ENCODE results near the gene THSD4. TPM values are rescaled to one million over a fixed set of nuclear protein-coding genes. Genes with fewer than 3 reads are reported as not detected.

THSD4 gene
- total RNA-seq, 1 donor = 15.6 TPM

DNA sequence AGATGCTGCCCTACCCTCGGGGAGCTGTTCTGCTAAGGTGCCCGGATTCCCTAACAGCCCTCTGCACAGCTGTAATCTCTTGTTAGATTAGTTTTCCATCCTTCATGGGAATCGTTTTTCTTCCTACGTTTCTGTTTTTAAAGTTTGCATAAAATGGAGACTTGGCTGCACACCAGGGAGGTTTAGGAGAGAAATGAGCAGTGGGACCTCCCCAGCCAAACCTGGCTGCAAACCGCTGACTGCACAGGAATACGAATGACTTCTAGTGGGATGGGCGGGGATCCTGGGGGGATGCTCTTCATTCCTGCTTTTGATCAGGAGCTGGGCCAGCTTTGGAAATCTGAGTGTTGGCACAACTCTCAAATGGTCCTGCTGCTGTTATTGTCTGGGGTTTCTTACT is 77.5 kb downstream of the THSD4 start:
- Histone ChIP-seq H4K20me1 (ENCODE audit: insufficient read depth, low read length) (no peaks in the 10 kb centered on the region), H3K9me3 (ENCODE audit: low read depth, low read length) (no peaks in the 10 kb centered on the region), H3K27ac (ENCODE audit: low read depth, low read length) (no peak overlapping the region), H3K4me2 (ENCODE audit: insufficient read depth, low read length) (no peak overlapping the region), H2AFZ (ENCODE audit: low read length) (no peak overlapping the region), H3K4me1 (ENCODE audit: insufficient read depth, low read length) (no peaks in the 10 kb centered on the region), H3K4me3 (ENCODE audit: insufficient read depth, low read length) (no peak overlapping the region), H3K36me3 (ENCODE audit: insufficient read depth, low read length) (no peaks in the 10 kb centered on the region), H3K79me2 (ENCODE audit: insufficient read depth, low read length) (no peaks in the 10 kb centered on the region), H3K27me3 (ENCODE audit: insufficient read depth, low read length) (no peaks in the 10 kb centered on the region)
- DNase-seq (ENCODE audit: insufficient read length, low spot score, missing footprints) = no peak
- TF ChIP-seq, protein P1, sequence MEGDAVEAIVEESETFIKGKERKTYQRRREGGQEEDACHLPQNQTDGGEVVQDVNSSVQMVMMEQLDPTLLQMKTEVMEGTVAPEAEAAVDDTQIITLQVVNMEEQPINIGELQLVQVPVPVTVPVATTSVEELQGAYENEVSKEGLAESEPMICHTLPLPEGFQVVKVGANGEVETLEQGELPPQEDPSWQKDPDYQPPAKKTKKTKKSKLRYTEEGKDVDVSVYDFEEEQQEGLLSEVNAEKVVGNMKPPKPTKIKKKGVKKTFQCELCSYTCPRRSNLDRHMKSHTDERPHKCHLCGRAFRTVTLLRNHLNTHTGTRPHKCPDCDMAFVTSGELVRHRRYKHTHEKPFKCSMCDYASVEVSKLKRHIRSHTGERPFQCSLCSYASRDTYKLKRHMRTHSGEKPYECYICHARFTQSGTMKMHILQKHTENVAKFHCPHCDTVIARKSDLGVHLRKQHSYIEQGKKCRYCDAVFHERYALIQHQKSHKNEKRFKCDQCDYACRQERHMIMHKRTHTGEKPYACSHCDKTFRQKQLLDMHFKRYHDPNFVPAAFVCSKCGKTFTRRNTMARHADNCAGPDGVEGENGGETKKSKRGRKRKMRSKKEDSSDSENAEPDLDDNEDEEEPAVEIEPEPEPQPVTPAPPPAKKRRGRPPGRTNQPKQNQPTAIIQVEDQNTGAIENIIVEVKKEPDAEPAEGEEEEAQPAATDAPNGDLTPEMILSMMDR (IDR thresholded peaks at IDR 0.05; ENCODE audit: extremely low read depth, low read depth, low read length) = no peak

DNA sequence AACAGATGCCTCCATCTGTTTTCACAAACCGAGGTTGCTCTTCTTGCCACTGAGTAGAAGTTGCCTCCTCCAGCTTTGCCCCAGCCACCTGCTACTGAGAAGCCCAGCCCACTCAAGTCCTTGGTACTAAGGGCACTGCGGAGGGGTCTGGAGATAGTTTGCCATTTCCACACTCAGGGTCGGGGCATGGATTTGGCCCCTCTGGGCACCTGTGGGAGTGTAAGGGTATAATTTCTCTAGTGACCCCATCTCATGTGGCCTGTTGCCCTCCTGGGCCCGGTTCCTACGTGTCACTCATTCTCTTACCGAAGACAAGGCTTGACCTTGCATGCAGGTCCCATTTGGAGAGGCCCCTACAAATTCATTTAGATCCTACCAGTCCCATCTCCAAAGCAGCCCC is 79.0 kb downstream of the THSD4 start:
- Histone ChIP-seq H3K27ac (ENCODE audit: low read depth, low read length) (no peak overlapping the region), H3K4me1 (ENCODE audit: insufficient read depth, low read length) (no peaks in the 10 kb centered on the region), H3K36me3 (ENCODE audit: insufficient read depth, low read length) (no peaks in the 10 kb centered on the region), H3K4me2 (ENCODE audit: insufficient read depth, low read length) (no peak overlapping the region), H3K4me3 (ENCODE audit: insufficient read depth, low read length) (no peak overlapping the region), H2AFZ (ENCODE audit: low read length) (no peak overlapping the region), H4K20me1 (ENCODE audit: insufficient read depth, low read length) (no peaks in the 10 kb centered on the region), H3K79me2 (ENCODE audit: insufficient read depth, low read length) (no peaks in the 10 kb centered on the region), H3K9me3 (ENCODE audit: low read depth, low read length) (no peaks in the 10 kb centered on the region), H3K27me3 (ENCODE audit: insufficient read depth, low read length) (no peaks in the 10 kb centered on the region)
- TF ChIP-seq, protein P1 (IDR thresholded peaks at IDR 0.05; ENCODE audit: extremely low read depth, low read depth, low read length) = no peak
- DNase-seq (ENCODE audit: insufficient read length, low spot score, missing footprints) = no peak

DNA sequence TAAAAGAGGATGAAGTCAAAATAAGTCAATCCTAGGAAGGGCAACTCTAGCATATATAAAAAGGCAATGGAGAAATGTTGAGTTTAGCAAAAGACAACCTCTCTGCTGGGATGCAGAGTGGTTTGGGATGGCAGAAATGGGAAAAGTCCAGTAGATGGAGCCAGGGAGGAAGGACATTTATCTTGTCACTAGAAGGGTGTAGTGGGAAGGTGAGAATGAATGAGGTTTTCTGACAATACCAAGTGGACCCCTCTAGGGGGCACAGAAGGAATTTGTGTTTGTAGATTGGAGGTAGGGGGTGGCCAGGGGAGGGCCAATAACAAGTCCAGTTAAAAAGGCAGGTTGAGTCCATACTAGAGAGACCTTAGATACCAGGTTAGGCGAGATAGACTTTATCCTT is 80.0 kb downstream of the THSD4 start:
- Histone ChIP-seq H3K27ac (ENCODE audit: low read depth, low read length) (no peak overlapping the region), H3K27me3 (ENCODE audit: insufficient read depth, low read length) (no peaks in the 10 kb centered on the region), H2AFZ (ENCODE audit: low read length) (no peak overlapping the region), H3K4me3 (ENCODE audit: insufficient read depth, low read length) (no peak overlapping the region), H3K4me2 (ENCODE audit: insufficient read depth, low read length) (no peak overlapping the region), H4K20me1 (ENCODE audit: insufficient read depth, low read length) (no peaks in the 10 kb centered on the region), H3K4me1 (ENCODE audit: insufficient read depth, low read length) (no peaks in the 10 kb centered on the region), H3K36me3 (ENCODE audit: insufficient read depth, low read length) (no peaks in the 10 kb centered on the region), H3K9me3 (ENCODE audit: low read depth, low read length) (no peaks in the 10 kb centered on the region), H3K79me2 (ENCODE audit: insufficient read depth, low read length) (no peaks in the 10 kb centered on the region)
- DNase-seq (ENCODE audit: insufficient read length, low spot score, missing footprints) = no peak
- TF ChIP-seq, protein P1 (IDR thresholded peaks at IDR 0.05; ENCODE audit: extremely low read depth, low read depth, low read length) = peak; percentile 47

DNA sequence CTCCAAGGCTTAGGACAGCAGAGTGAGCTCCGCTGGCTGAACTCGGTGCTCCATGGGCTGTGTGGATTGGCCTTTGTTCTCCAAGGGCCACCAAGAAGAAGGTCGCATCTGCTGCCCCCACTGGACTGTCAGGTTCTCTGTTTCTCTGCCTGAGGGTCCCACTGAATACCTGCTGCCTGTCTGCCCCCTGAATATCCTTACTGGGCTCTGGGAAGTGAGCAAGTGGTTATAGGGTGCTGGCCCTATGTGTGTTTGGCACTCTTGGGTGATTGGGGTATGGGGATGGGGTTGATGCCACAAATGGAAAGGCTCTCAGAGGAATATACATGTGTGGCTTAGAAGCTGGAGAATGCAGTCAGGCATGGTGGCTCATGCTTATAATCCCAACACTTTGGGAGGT is 82.3 kb downstream of the THSD4 start:
- H3K27ac ChIP-seq (ENCODE audit: low read depth, low read length) = no peak overlapping the region
- no peak for DNase-seq (ENCODE audit: insufficient read length, low spot score, missing footprints)
- no peaks in the 10 kb centered on the region for H3K9me3 ChIP-seq (ENCODE audit: low read depth, low read length)
- no peaks in the 10 kb centered on the region for H3K27me3 ChIP-seq (ENCODE audit: insufficient read depth, low read length)
- H3K36me3 ChIP-seq (ENCODE audit: insufficient read depth, low read length) = no peaks in the 10 kb centered on the region
- no peak overlapping the region for H2AFZ ChIP-seq (ENCODE audit: low read length)
- no peak overlapping the region for H3K4me2 ChIP-seq (ENCODE audit: insufficient read depth, low read length)
- no peaks in the 10 kb centered on the region for H4K20me1 ChIP-seq (ENCODE audit: insufficient read depth, low read length)
- H3K79me2 ChIP-seq (ENCODE audit: insufficient read depth, low read length) = no peaks in the 10 kb centered on the region
- H3K4me1 ChIP-seq (ENCODE audit: insufficient read depth, low read length) = no peaks in the 10 kb centered on the region
- no peak overlapping the region for H3K4me3 ChIP-seq (ENCODE audit: insufficient read depth, low read length)
- TF ChIP-seq, protein P1 (IDR thresholded peaks at IDR 0.05; ENCODE audit: extremely low read depth, low read depth, low read length) = no peak
